Measurements from ENCODE around the gene RAB40C. TPM values are rescaled to one million over a fixed set of nuclear protein-coding genes. Genes with fewer than 3 reads are reported as not detected.

Gene RAB40C
- total RNA-seq, 1 experiment from 2014 or later: 22.5 TPM

GRCh38 chr16:593406-593805 lies 3.5 kb downstream of the RAB40C start:
- H3K4me3 Mint-ChIP-seq: no peak overlapping the region
- DNase-seq (ENCODE audit: low spot score): no peak

GRCh38 chr16:593807-594206 lies 3.9 kb downstream of the RAB40C start:
- no peak for ATAC-seq
- Mint-ChIP-seq H3K27me3 (ENCODE audit: low read depth) (peaks cover 13% of the 10 kb centered on the region), H3K36me3 (peaks cover 3% of the 10 kb centered on the region), H3K4me3 (no peak overlapping the region), H3K27ac (peak overlapping the region; percentile 12; the same call in 1 of the 2 replicates), H3K9me3 (no peaks in the 10 kb centered on the region), H3K4me1 (peaks cover 8% of the 10 kb centered on the region)
- DNase-seq (ENCODE audit: low spot score): no peak
- CTCF ChIA-PET: interaction anchor here (0.8 to 1.9 kb wide), 4 partner anchors 11 to 54 kb away, joined by 3 to 6 read pairs (median 4); no protein-coding TSS in a partner anchor
- POLR2A ChIA-PET: no interaction called here
- no peak for TF ChIP-seq STAT6 (CRISPR knock-in tag; conservative IDR thresholded peaks at IDR 0.05; ENCODE audit: low read depth)
- no peak for TF ChIP-seq SMAD4 (CRISPR knock-in tag; IDR thresholded peaks at IDR 0.05)
- no peak for TF ChIP-seq ZNF396 (CRISPR knock-in tag; IDR thresholded peaks at IDR 0.05; ENCODE audit: borderline replicate concordance)
- TF ChIP-seq ATF3 (CRISPR knock-in tag; conservative IDR thresholded peaks at IDR 0.05): no peak
- no peak for TF ChIP-seq HMGA2 (CRISPR knock-in tag; IDR thresholded peaks at IDR 0.05)
- no peak for TF ChIP-seq CDX4 (CRISPR knock-in tag; IDR thresholded peaks at IDR 0.05; ENCODE audit: borderline replicate concordance)
- TF ChIP-seq ZNF281 (CRISPR knock-in tag; IDR thresholded peaks at IDR 0.05): no peak
- no peak for TF ChIP-seq ZNF263 (CRISPR knock-in tag; IDR thresholded peaks at IDR 0.05; ENCODE audit: low read depth)

More at GRCh38 chr16:593406-593805, 3.5 kb downstream of the RAB40C start:
- H3K27ac Mint-ChIP-seq: no peak overlapping the region
- POLR2A ChIA-PET: no interaction called here
- H3K4me1 Mint-ChIP-seq: peaks cover 8% of the 10 kb centered on the region
- H3K9me3 Mint-ChIP-seq: no peaks in the 10 kb centered on the region
- no peak for TF ChIP-seq ZNF671 (CRISPR knock-in tag; IDR thresholded peaks at IDR 0.05)
- no peak for TF ChIP-seq ZNF532 (CRISPR knock-in tag; IDR thresholded peaks at IDR 0.05; ENCODE audit: borderline replicate concordance)
- no peak for TF ChIP-seq ATF6 (CRISPR knock-in tag; IDR thresholded peaks at IDR 0.05)
- CTCF ChIA-PET: interaction anchor here (0.8 to 1.9 kb wide), 4 partner anchors 15 to 67 kb away, joined by 3 to 6 read pairs (median 4); no protein-coding TSS in a partner anchor
- ATAC-seq: no peak
- H3K27me3 Mint-ChIP-seq (ENCODE audit: low read depth): peaks cover 14% of the 10 kb centered on the region
- H3K36me3 Mint-ChIP-seq: no peaks in the 10 kb centered on the region

Data from WTC11 (cell line).